GM19372 (cell line): Measurements from ENCODE around the gene TMEM59L.

Source experiments
- ATAC-seq: cut with Tn5 transposase; IDR thresholded peaks from one replicate; pipeline ENCODE4 v1.9.1; 2021; ENCODE audit warnings: mild to moderate bottlenecking, low read depth, moderate library complexity; ENCODE audit not compliant: unreplicated experiment

Gene TMEM59L

GRCh38 chr19:18608102-18608804, 4.4 kb upstream of the TMEM59L start:
- ATAC-seq, result no peak

GRCh38 chr19:18608805-18609716, 3.6 kb upstream of the TMEM59L start:
- no peak for ATAC-seq

- no peak for ATAC-seq
Measured at GRCh38 chr19:18609717-18610051, 3.0 kb upstream of the TMEM59L start.

DNA sequence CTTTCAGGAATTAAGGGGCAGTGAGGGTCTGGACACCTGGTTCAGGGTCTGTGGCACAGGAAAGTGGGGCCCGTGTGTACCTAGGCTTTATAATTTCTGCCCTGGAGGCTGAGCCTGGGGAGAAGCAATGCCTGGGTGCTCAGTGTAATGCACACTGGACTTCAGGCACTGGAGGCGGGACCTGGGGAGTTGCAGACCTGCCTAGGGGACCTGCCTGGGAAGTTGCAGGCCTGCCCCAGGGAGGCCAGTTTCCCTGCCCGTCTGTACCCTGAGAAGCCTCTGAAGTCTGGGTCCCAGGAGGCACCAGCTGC, 2.5 kb upstream of the TMEM59L start:
- ATAC-seq, result no peak

DNA sequence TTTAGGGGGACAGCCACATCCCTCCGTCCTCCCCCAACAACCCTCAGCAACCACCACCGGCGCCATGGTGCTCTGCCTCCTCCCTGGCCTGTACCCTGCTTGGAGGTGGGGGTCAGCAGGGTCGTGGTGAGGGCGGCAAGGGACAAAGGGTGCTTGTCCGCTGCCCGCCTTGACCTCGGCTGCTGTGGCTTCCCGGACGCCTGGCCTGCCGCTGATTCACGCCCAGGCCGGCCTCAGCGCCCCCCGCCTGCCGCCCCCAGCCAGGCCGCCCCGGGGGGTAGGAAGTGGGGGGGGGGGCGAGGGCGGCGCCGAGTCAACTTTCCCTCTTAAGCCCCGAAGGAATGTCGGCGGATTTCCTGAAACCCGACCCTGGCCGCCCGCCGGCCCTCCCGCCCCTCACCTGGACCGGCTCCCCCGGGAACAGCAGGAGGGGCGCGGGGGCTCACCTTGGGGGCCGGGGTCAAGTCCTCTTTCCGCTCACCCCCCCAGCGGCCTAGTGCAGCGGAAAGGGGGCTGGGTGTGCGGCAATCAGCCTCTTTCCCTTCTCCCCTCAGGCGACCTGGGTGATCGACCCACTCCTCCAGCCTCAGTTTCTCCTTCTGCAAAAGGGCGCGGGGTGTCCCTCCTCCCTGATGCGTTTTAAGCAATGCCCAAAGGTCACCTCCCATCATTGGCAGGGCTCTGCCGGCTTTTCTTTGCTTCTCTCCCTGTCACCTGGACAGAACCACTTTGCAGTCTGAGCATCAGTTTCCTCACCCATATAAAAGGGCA, 1.9 kb upstream of the TMEM59L start:
- no peak for ATAC-seq

DNA sequence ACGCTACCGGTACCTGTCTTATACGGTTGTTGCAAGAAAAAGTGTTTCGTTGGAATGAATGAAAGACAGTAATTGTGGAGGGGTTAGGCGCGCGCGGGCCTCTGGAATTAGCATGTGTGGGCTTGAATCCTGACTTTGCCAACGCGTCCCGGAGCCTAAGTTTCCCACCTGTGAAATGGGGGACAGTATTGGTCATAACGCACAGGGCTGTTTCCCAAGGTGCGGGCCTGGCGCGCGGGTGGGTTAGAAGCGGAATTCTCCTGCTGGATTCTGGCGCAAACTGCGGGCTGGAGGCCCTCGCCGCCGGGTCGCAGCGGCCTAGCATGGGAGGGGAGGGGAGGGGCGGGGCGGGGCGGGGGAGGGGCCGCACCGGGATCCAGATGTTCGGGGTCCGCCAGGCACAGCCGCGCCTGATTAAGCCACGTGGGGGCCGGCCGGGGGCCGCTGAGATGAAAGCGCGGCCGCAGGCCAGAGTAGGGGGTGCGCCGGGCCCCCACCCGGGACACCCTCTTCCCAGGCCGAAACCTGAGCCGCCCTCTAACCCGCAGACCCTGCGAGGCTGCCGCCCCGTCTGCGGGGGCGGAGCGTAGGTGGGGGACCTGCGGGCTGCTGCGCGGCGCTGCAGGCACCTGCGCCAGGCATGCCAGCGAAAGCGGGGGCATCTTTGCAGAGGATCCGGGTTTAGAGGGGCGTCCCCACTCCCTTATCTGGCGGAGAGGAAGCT, 1.2 kb upstream of the TMEM59L start:
- no peak for ATAC-seq

GRCh38 chr19:18612051-18612771, 459 bp upstream of the TMEM59L start:
- ATAC-seq, result no peak

DNA sequence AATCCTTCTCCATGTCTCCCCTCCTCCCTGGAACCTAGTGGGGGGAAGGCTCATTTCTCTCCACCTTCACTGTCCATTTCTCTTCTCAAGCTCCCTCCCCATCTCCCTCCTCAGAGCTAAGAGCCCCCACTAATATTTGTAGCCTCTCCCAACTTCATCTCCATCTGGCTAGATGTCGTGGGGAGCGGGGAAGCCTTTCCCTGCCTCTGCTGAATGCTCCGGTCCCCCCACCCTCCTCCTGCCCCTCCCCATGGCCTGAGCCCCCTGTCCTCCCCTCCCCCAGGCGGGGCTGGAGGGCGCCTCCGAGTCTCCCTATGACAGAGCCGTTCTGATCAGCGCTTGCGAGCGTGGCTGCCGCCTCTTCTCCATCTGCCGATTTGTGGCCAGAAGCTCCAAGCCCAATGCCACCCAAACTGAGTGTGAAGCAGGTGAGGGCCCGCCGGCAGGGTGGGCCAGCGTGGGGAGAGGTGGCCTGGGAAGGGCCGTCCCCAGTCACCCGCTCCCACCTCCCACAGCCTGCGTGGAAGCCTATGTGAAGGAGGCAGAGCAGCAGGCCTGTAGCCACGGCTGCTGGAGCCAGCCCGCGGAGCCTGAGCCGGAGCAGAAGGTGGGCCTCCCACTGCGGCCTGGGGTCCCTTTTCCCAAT, 1.0 kb downstream of the TMEM59L start:
- ATAC-seq, result no peak

- no peak for ATAC-seq
Measured at GRCh38 chr19:18616023-18616422, 3.4 kb downstream of the TMEM59L start.

- no peak for ATAC-seq
Measured at GRCh38 chr19:18617562-18617961, 4.9 kb downstream of the TMEM59L start.

DNA sequence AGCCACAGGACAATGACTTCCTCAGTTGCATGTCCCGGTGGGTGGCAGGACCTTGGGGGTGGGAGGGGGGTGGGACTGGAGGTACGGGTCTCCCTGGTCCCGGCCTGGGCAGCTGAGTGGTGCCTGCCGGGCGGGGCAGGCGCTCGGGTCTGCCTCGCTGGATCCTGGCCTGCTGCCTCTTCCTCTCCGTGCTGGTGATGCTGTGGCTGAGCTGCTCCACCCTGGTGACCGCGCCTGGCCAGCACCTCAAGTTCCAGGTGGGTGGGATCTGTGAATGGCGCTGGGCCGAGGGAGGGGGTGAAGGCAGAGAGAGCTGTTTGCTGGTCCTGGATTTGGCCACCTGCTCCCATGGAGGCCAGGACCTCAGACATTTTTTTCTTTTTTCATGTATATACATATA, 5.6 kb downstream of the TMEM59L start:
- no peak for ATAC-seq

DNA sequence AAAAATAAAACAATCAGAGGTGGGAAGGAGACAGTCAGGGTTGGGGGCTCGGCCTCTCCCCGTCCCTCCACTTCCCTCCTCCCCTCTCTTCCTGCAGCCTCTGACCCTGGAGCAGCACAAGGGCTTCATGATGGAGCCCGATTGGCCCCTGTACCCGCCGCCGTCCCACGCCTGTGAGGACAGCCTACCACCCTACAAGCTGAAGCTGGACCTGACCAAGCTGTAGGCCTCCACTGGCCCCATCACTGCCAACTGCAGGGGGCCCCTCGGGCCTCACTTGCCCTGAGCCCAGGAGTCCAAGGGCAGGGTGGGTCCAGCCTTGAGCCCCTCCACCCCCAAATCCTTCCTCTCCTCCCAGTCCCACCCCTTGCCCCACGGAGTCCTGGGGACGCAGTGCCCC, 7.6 kb downstream of the TMEM59L start:
- ATAC-seq, result no peak

DNA sequence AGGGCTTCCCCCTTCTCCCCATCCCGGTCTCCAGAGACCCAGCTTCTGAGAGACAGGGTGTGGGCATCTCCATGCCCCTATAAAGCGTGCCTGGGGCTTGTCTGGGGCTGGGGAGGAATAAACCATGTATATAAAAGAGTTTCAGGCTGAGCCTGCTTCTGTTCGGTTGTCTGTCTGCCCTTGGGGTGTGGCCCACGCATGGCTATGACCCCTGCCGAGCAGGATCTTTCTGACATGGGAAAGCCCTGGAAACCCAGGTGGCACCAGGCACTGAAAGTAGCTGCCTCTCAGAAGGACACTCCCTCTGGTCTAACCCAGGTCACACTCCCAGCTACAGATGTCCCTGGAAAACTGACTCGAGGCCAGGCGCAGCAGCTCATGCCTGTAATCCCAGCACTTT, 8.2 kb downstream of the TMEM59L start:
- ATAC-seq, result no peak

- ATAC-seq, result no peak
Measured at GRCh38 chr19:18626906-18627305, 14.2 kb downstream of the TMEM59L start.

DNA sequence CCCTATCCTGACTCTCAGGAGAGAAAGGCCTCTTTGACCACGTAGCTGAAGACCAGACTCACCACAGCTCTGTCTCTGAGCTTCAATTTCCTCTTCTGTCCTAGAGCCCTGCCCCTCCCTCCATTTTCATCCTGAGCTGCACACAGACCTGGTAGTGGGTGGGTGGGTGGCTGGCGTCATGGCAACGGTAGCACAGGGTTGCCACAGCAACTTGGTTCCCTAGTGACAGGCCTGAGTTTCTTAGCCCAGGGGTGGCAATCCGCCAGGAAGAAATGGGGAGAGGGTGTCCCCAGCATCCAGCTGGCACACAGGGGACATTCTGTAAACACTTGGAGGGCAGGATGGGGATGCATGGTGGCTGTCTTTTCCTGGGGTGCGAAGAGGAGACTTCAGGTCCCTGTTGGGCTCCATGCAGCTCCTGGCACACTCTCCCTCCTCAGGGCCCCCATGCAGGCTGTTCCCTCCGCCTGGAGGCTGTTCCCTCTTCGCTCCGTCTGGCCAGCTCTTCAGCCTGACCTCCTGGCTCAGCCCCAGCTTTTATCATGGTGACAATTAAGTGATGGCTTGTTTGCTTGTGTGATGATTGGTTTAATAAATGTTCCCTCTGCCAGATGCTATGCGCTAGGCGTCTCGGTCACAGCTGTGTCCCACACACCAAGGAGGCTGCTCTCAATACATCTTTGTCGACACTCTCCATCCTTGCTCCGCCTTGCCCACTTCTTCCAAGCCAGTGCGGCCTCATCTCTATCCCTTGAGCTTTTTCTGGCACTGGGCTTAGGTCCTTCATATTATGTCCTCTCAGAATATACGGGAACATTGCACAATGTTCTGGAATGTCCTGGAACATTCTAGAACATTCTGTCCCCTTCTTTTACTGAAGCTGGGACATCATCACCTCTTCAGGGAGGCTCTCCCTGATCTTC, 16.8 kb downstream of the TMEM59L start:
- no peak for ATAC-seq

DNA sequence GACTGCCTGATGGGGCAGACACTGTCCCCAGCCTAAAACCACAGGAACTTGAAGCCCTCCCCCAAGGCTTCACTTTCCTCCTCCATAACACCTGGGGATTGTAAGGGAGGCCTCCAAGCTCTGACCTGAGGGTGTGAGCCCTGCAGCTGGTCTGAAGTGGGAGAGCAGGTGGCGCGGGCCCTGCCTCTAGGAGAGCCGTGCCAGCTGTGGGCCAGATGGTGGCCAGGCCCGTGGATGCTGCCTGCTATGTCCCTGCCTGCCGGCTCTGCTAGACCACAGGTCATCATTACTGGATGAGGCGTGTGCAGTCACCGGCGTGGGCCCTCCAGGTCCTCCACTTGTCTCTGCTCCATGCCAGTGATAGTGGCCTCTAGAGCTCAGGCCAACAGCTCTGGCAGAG, 20.7 kb downstream of the TMEM59L start:
- ATAC-seq, result no peak

DNA sequence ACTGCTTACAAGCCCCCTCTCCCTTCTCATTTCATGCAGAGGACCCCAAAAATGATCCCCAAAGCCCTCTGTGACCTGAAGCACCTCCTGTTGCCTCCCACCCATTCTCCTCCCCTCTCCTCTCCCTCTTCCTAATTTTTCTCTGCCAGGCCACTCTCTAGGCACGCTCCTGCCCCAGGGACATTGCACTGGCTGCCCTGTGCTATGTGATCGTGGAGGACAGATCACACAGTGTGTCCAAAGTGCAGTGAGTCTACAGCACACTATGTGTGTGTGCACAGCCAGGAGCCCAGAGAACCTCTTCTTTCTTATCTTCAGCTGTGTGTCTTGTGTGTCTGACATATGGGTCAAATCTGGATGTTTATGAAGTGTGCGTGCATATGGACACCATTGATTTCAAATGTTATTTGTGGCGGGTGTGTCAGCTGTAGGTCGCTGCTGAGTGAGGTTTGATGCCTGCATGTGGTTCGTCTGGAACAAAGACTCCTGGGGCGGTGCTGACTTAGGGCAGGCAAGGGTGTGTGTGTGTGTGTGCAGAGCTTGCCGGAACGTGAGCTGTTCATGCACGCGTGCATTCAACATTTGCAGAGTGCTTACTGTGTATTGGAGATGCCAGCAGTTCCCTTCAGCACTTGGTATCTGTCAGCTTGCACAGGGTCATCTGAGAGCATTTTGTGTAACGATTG, 22.1 kb downstream of the TMEM59L start:
- ATAC-seq, result no peak

DNA sequence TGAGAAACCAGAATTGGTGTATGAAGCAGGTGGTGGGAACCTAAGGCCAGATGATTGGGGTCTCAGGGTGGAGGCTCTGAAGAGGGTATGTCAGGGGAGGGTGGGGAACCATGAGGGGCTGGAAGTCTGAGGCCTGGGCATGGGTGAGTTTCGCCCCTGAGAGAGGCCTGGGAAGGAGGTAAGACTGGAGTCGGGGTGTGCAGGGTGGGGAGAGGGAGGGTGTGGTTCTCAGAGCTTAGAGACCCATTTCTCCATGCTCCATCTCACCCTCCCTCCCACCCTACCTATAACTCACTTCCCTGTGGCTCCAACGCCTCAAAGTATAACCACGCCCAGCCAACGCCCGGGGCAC, 23.1 kb downstream of the TMEM59L start:
- ATAC-seq, result no peak
